GM23338 (cell line): ENCODE results near the gene KRT78. TPM values are rescaled to one million over a fixed set of nuclear protein-coding genes. Genes with fewer than 3 reads are reported as not detected.

ENCODE experiments used
- ATAC-seq: fragments of 200-7000 bp; cut with Tn5 transposase; 3 replicates; pipeline ENCODE4 v1.9.1; 2020
- DNase-seq: peaks from one replicate; pipeline ENCODE4 v3.0.0-alpha.2; 2015; ENCODE audit warnings: low spot score
- H2AFZ ChIP-seq: fragments of 200-600 bp; sonication (generic); 2 replicates; pipeline ENCODE4 v1.8.0; 2016; ENCODE audit warnings: antibody characterized with exemption, mild to moderate bottlenecking, moderate library complexity
- H3F3A ChIP-seq: fragments of 200-600 bp; sonication (generic); replicated peaks from 2 replicates; pipeline ENCODE4 v1.8.0; 2017; ENCODE audit warnings: antibody characterized with exemption, mixed run types, low read depth
- H3K27ac ChIP-seq: fragments of 200-600 bp; sonication (generic); 2 replicates; pipeline ENCODE4 v1.6.1; 2016; ENCODE audit warnings: low read depth
- H3K27me3 ChIP-seq: fragments of 200-600 bp; sonication (generic); 2 replicates; pipeline ENCODE4 v1.8.0; 2016; ENCODE audit warnings: mild to moderate bottlenecking, mixed run types, moderate library complexity; ENCODE audit not compliant: insufficient read depth
- H3K36me3 ChIP-seq: fragments of 200-600 bp; sonication (generic); 2 replicates; pipeline ENCODE4 v1.8.0; 2016; ENCODE audit warnings: mild to moderate bottlenecking; ENCODE audit not compliant: insufficient read depth
- H3K4me1 ChIP-seq: fragments of 200-600 bp; sonication (generic); 2 replicates; pipeline ENCODE4 v1.8.0; 2016; ENCODE audit warnings: mild to moderate bottlenecking, moderate library complexity; ENCODE audit not compliant: insufficient read depth
- H3K4me2 ChIP-seq: fragments of 200-600 bp; sonication (generic); 2 replicates; pipeline ENCODE4 v1.7.1; 2017; ENCODE audit warnings: mixed run types
- H3K4me3 ChIP-seq: fragments of 200-600 bp; sonication (generic); 2 replicates; pipeline ENCODE4 v1.6.1; 2016; ENCODE audit warnings: mixed run types
- H3K79me2 ChIP-seq: fragments of 200-600 bp; sonication (generic); replicated peaks from 2 replicates; pipeline ENCODE4 v1.8.0; 2017; ENCODE audit warnings: mild to moderate bottlenecking; ENCODE audit not compliant: insufficient read depth
- H3K9me2 ChIP-seq: fragments of 200-600 bp; sonication (generic); 2 replicates; pipeline ENCODE4 v1.8.0; 2017; ENCODE audit not compliant: insufficient read depth
- H4K20me1 ChIP-seq: fragments of 200-600 bp; sonication (generic); replicated peaks from 2 replicates; pipeline ENCODE4 v1.8.0; 2017; ENCODE audit warnings: mild to moderate bottlenecking; ENCODE audit not compliant: insufficient read depth
- H3K27ac Mint-ChIP-seq: 2 replicates; pipeline ENCODE4 v1.8.0; 2020; ENCODE audit warnings: inconsistent platforms, mild to moderate bottlenecking, moderate library complexity, mixed read lengths
- H3K27me3 Mint-ChIP-seq: 3 replicates; pipeline ENCODE4 v1.8.0; 2022; ENCODE audit warnings: low read depth, mild to moderate bottlenecking, moderate library complexity, mixed read lengths, inconsistent platforms; ENCODE audit not compliant: insufficient read depth, poor library complexity
- H3K36me3 Mint-ChIP-seq: 3 replicates; pipeline ENCODE4 v1.8.0; 2021; ENCODE audit warnings: low read depth, mild to moderate bottlenecking, inconsistent platforms, moderate library complexity, mixed read lengths
- H3K4me1 Mint-ChIP-seq: 3 replicates; pipeline ENCODE4 v1.8.0; 2020; ENCODE audit warnings: mild to moderate bottlenecking, inconsistent platforms, mixed read lengths
- H3K4me3 Mint-ChIP-seq: 3 replicates; pipeline ENCODE4 v1.8.0; 2021; ENCODE audit warnings: moderate library complexity, mild to moderate bottlenecking, inconsistent platforms, mixed read lengths
- H3K9me3 Mint-ChIP-seq: 3 replicates; pipeline ENCODE4 v1.8.0; 2020; ENCODE audit warnings: moderate library complexity, mild to moderate bottlenecking, inconsistent platforms, mixed read lengths
- JUNB ChIP-seq: IDR thresholded peaks from one replicate; pipeline ENCODE4 v1.6.1; 2016; ENCODE audit warnings: antibody characterized with exemption; ENCODE audit not compliant: unreplicated experiment
- NANOG ChIP-seq: IDR thresholded peaks from 2 replicates; pipeline ENCODE4 v1.6.1; 2016; ENCODE audit warnings: antibody characterized with exemption, borderline replicate concordance
- ZNF114 ChIP-seq: fragments of 250-450 bp; sonication (Bioruptor Pico); IDR thresholded peaks from 2 replicates; pipeline ENCODE4 v1.5.0; 2020; ENCODE audit warnings: mild to moderate bottlenecking, moderate library complexity
- ZNF331 ChIP-seq: fragments of 250-450 bp; sonication (Bioruptor Pico); IDR thresholded peaks from 2 replicates; pipeline ENCODE4 v1.5.0; 2020; ENCODE audit warnings: low read depth, mild to moderate bottlenecking, moderate library complexity
- polyA plus RNA-seq: library from polyadenylated mRNA; unstranded; fragments of >200 nt; fragmentation: Nextera tagmentation; extraction: Ambion mirVana; gene quantifications from 2 replicates; pipeline ENCODE4 v1.2.1, GENCODE V29; 2016
- total RNA-seq: library from RNA; depleted of rRNA; stranded (reverse); fragments of >200 nt; shearing (Covaris generic); gene quantifications from 2 replicates; pipeline ENCODE4 v1.2.3, GENCODE V29; 2014
- TF ChIP-seq, protein P1 (sequence below): fragments of 250-450 bp; sonication (Bioruptor Pico); IDR thresholded peaks from 2 replicates; pipeline ENCODE4 v1.5.0; 2020; ENCODE audit warnings: mild to moderate bottlenecking, moderate library complexity
- TF ChIP-seq, protein P2 (sequence below): IDR thresholded peaks from one replicate; pipeline ENCODE4 v1.6.1; 2018; ENCODE audit warnings: antibody characterized with exemption; ENCODE audit not compliant: unreplicated experiment

Gene KRT78
- total and polyA plus RNA-seq, 2 experiments from 2014 or later: not detected

DNA sequence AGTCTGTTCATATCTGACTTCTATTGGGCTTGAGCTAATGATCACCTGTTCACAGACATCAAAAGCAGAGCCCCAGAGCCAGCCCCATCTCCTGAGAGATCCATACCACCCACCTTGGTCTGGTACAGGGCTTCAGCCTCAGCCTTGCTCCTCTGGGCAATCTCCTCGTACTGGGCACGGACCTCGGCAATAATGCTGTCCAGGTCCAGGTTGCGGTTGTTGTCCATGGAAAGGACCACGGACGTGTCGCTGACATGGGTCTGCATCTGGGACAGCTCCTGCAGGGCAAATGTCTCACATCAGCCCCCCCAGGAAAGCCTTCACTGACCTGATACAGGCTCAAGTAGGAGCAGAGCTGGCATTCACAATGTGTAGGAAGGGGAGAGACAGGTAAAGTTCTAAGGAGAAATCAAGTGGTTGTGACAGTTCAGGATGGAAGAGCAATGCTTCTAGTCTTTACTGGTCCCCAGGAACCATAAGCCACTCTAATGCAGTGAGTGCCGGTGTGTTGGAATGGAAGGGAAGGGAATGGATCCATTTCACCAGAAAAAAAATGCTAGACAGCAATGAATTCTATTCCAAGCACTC is 40.1 kb downstream of the KRT78 start:
- H4K20me1 ChIP-seq: no peaks in the 10 kb centered on the region
- H3K27ac ChIP-seq: no peak overlapping the region
- H3K79me2 ChIP-seq: no peaks in the 10 kb centered on the region
- H2AFZ ChIP-seq: no peak overlapping the region
- ATAC-seq: no peak
- Mint-ChIP-seq H3K27me3 (peaks cover 5% of the 10 kb centered on the region), H3K4me3 (no peak overlapping the region), H3K4me1 (peaks cover 15% of the 10 kb centered on the region; the same call in 2 of the 3 replicates), H3K36me3 (no peaks in the 10 kb centered on the region), H3K9me3 (no peaks in the 10 kb centered on the region), H3K27ac (no peak overlapping the region)
- H3F3A ChIP-seq: no peaks in the 10 kb centered on the region
- no peak overlapping the region for H3K4me2 ChIP-seq
- H3K4me3 ChIP-seq: no peak overlapping the region
- no peaks in the 10 kb centered on the region for H3K27me3 ChIP-seq
- H3K36me3 ChIP-seq: no peaks in the 10 kb centered on the region
- peaks cover 13% of the 10 kb centered on the region for H3K4me1 ChIP-seq
- no peak for DNase-seq
- TF ChIP-seq ZNF331 (CRISPR knock-in tag) (no peak), ZNF114 (no peak), JUNB (no peak), NANOG (no peak)
- TF ChIP-seq, protein P1, sequence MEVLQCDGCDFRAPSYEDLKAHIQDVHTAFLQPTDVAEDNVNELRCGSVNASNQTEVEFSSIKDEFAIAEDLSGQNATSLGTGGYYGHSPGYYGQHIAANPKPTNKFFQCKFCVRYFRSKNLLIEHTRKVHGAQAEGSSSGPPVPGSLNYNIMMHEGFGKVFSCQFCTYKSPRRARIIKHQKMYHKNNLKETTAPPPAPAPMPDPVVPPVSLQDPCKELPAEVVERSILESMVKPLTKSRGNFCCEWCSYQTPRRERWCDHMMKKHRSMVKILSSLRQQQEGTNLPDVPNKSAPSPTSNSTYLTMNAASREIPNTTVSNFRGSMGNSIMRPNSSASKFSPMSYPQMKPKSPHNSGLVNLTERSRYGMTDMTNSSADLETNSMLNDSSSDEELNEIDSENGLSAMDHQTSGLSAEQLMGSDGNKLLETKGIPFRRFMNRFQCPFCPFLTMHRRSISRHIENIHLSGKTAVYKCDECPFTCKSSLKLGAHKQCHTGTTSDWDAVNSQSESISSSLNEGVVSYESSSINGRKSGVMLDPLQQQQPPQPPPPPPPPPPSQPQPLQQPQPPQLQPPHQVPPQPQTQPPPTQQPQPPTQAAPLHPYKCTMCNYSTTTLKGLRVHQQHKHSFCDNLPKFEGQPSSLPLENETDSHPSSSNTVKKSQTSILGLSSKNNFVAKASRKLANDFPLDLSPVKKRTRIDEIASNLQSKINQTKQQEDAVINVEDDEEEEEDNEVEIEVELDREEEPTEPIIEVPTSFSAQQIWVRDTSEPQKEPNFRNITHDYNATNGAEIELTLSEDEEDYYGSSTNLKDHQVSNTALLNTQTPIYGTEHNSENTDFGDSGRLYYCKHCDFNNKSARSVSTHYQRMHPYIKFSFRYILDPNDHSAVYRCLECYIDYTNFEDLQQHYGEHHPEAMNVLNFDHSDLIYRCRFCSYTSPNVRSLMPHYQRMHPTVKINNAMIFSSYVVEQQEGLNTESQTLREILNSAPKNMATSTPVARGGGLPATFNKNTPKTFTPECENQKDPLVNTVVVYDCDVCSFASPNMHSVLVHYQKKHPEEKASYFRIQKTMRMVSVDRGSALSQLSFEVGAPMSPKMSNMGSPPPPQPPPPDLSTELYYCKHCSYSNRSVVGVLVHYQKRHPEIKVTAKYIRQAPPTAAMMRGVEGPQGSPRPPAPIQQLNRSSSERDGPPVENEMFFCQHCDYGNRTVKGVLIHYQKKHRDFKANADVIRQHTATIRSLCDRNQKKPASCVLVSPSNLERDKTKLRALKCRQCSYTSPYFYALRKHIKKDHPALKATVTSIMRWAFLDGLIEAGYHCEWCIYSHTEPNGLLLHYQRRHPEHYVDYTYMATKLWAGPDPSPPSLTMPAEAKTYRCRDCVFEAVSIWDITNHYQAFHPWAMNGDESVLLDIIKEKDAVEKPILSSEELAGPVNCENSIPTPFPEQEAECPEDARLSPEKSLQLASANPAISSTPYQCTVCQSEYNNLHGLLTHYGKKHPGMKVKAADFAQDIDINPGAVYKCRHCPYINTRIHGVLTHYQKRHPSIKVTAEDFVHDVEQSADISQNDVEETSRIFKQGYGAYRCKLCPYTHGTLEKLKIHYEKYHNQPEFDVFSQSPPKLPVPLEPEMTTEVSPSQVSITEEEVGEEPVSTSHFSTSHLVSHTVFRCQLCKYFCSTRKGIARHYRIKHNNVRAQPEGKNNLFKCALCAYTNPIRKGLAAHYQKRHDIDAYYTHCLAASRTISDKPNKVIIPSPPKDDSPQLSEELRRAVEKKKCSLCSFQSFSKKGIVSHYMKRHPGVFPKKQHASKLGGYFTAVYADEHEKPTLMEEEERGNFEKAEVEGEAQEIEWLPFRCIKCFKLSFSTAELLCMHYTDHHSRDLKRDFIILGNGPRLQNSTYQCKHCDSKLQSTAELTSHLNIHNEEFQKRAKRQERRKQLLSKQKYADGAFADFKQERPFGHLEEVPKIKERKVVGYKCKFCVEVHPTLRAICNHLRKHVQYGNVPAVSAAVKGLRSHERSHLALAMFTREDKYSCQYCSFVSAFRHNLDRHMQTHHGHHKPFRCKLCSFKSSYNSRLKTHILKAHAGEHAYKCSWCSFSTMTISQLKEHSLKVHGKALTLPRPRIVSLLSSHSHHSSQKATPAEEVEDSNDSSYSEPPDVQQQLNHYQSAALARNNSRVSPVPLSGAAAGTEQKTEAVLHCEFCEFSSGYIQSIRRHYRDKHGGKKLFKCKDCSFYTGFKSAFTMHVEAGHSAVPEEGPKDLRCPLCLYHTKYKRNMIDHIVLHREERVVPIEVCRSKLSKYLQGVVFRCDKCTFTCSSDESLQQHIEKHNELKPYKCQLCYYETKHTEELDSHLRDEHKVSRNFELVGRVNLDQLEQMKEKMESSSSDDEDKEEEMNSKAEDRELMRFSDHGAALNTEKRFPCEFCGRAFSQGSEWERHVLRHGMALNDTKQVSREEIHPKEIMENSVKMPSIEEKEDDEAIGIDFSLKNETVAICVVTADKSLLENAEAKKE (CRISPR knock-in tag): no peak
- TF ChIP-seq, protein P2, sequence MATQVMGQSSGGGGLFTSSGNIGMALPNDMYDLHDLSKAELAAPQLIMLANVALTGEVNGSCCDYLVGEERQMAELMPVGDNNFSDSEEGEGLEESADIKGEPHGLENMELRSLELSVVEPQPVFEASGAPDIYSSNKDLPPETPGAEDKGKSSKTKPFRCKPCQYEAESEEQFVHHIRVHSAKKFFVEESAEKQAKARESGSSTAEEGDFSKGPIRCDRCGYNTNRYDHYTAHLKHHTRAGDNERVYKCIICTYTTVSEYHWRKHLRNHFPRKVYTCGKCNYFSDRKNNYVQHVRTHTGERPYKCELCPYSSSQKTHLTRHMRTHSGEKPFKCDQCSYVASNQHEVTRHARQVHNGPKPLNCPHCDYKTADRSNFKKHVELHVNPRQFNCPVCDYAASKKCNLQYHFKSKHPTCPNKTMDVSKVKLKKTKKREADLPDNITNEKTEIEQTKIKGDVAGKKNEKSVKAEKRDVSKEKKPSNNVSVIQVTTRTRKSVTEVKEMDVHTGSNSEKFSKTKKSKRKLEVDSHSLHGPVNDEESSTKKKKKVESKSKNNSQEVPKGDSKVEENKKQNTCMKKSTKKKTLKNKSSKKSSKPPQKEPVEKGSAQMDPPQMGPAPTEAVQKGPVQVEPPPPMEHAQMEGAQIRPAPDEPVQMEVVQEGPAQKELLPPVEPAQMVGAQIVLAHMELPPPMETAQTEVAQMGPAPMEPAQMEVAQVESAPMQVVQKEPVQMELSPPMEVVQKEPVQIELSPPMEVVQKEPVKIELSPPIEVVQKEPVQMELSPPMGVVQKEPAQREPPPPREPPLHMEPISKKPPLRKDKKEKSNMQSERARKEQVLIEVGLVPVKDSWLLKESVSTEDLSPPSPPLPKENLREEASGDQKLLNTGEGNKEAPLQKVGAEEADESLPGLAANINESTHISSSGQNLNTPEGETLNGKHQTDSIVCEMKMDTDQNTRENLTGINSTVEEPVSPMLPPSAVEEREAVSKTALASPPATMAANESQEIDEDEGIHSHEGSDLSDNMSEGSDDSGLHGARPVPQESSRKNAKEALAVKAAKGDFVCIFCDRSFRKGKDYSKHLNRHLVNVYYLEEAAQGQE: no peak
- H3K9me2 ChIP-seq: peaks cover 15% of the 10 kb centered on the region
